Neural progenitor cell (in vitro differentiated cells): Measurements from ENCODE around the gene P2RX4. TPM values are rescaled to one million over a fixed set of nuclear protein-coding genes. Genes with fewer than 3 reads are reported as not detected.
A peak's percentile ranks its signal among the peaks of the same experiment; 100 is the strongest.

Source experiments
- DNase-seq: peaks from one replicate; pipeline ENCODE4 v3.0.0-alpha.2; 2016; ENCODE audit warnings: low spot score
- H2AFZ ChIP-seq: fragments of 200-600 bp; sonication (generic); replicated peaks from 2 replicates; pipeline ENCODE4 v1.6.1; 2016; ENCODE audit warnings: antibody characterized with exemption
- H3F3A ChIP-seq: fragments of 200-600 bp; sonication (generic); 2 replicates; pipeline ENCODE4 v1.6.1; 2016; ENCODE audit warnings: antibody characterized with exemption, low read depth
- H3K27ac ChIP-seq: fragments of 200-600 bp; sonication (generic); 2 replicates; pipeline ENCODE4 v1.5.1; 2016; ENCODE audit warnings: mild to moderate bottlenecking
- H3K27me3 ChIP-seq: fragments of 200-600 bp; sonication (generic); 2 replicates; pipeline ENCODE4 v1.6.1; 2016; ENCODE audit warnings: mild to moderate bottlenecking, moderate library complexity
- H3K36me3 ChIP-seq: fragments of 200-600 bp; sonication (generic); 2 replicates; pipeline ENCODE4 v1.5.1; 2016
- H3K4me1 ChIP-seq: fragments of 200-600 bp; sonication (generic); 2 replicates; pipeline ENCODE4 v1.6.1; 2016; ENCODE audit warnings: mixed run types
- H3K4me2 ChIP-seq: fragments of 200-600 bp; sonication (generic); 2 replicates; pipeline ENCODE4 v1.6.1; 2016
- H3K4me3 ChIP-seq: fragments of 200-600 bp; sonication (generic); 2 replicates; pipeline ENCODE4 v1.5.1; 2016
- H3K79me2 ChIP-seq: fragments of 200-600 bp; sonication (generic); 2 replicates; pipeline ENCODE4 v1.6.1; 2016; ENCODE audit warnings: low read depth
- H3K9ac ChIP-seq: fragments of 200-600 bp; sonication (generic); 2 replicates; pipeline ENCODE4 v1.6.1; 2016
- H3K9me3 ChIP-seq: fragments of 200-600 bp; sonication (generic); 2 replicates; pipeline ENCODE4 v1.5.1; 2016; ENCODE audit warnings: low read depth
- H4K20me1 ChIP-seq: fragments of 200-600 bp; sonication (generic); 2 replicates; pipeline ENCODE4 v1.6.1; 2016; ENCODE audit warnings: low read depth
- H3K27ac Mint-ChIP-seq: 3 replicates; pipeline ENCODE4 v1.8.0; 2021; ENCODE audit warnings: mixed read lengths
- H3K27me3 Mint-ChIP-seq: 2 replicates; pipeline ENCODE4 v1.8.0; 2022; ENCODE audit warnings: low read depth, mild to moderate bottlenecking, inconsistent platforms, moderate library complexity, mixed read lengths; ENCODE audit not compliant: insufficient read depth
- H3K36me3 Mint-ChIP-seq: 3 replicates; pipeline ENCODE4 v1.8.0; 2021; ENCODE audit warnings: mixed read lengths
- H3K4me1 Mint-ChIP-seq: 3 replicates; pipeline ENCODE4 v1.8.0; 2021; ENCODE audit warnings: mixed read lengths
- H3K4me3 Mint-ChIP-seq: 3 replicates; pipeline ENCODE4 v1.8.0; 2021; ENCODE audit warnings: mild to moderate bottlenecking, moderate library complexity, mixed read lengths
- H3K9me3 Mint-ChIP-seq: 3 replicates; pipeline ENCODE4 v1.8.0; 2020; ENCODE audit warnings: mixed read lengths
- EZH2 ChIP-seq: fragments of 200-600 bp; sonication (generic); IDR thresholded peaks from 2 replicates; pipeline ENCODE4 v1.6.1; 2017; ENCODE audit warnings: antibody characterized with exemption, mild to moderate bottlenecking, moderate library complexity
- EZH2phosphoT487 ChIP-seq: fragments of 200-600 bp; sonication (generic); IDR thresholded peaks from 2 replicates; pipeline ENCODE4 v1.6.1; 2017; ENCODE audit warnings: antibody characterized with exemption
- total RNA-seq: library from RNA; depleted of rRNA; stranded (reverse); fragments of >200 nt; gene quantifications from 2 replicates; pipeline ENCODE4 v1.2.3, GENCODE V29; 2015; ENCODE audit warnings: low replicate concordance
- TF ChIP-seq, protein P1 (sequence below): fragments of 200-600 bp; sonication (generic); IDR thresholded peaks from 2 replicates; pipeline ENCODE4 v1.5.1; 2017; ENCODE audit warnings: antibody characterized with exemption, mild to moderate bottlenecking

P2RX4 gene
- total RNA-seq, 1 donor from 2014 or later = 10.3 TPM

DNA sequence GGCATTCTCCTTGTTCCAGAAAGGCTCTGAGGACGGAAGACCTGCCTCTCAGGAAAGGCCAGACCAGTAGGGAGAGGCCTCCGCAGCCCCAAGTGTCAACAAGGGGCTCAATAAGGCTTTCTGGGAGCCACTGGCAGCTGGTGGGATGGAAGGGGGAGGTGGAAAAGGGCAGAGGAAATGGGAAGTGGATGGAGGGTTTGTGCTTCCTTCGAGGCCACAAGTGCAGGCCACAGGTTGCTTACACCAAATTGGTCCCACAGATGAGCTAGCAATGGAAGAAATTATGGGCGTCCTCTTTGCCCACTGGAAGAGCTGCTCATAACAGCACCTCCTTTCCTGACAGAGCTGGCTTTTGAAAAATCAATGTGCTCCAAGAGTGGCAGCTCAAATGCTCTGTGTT is 28.2 kb downstream of the P2RX4 start:
- Mint-ChIP-seq H3K27me3 (no peaks in the 10 kb centered on the region), H3K9me3 (no peaks in the 10 kb centered on the region), H3K27ac (no peak overlapping the region), H3K4me3 (no peak overlapping the region), H3K36me3 (peaks cover 6% of the 10 kb centered on the region), H3K4me1 (peaks cover 23% of the 10 kb centered on the region)
- Histone ChIP-seq H3K4me2 (peak overlapping the region; percentile 40), H3K27me3 (no peaks in the 10 kb centered on the region), H3F3A (peaks cover 26% of the 10 kb centered on the region), H3K4me3 (no peak overlapping the region), H3K79me2 (no peaks in the 10 kb centered on the region), H3K36me3 (no peaks in the 10 kb centered on the region), H3K9ac (no peak overlapping the region), H3K9me3 (no peaks in the 10 kb centered on the region), H4K20me1 (no peaks in the 10 kb centered on the region), H3K4me1 (peaks cover 32% of the 10 kb centered on the region), H2AFZ (no peak overlapping the region), H3K27ac (peak overlapping the region; percentile 85)
- TF ChIP-seq, protein P1, sequence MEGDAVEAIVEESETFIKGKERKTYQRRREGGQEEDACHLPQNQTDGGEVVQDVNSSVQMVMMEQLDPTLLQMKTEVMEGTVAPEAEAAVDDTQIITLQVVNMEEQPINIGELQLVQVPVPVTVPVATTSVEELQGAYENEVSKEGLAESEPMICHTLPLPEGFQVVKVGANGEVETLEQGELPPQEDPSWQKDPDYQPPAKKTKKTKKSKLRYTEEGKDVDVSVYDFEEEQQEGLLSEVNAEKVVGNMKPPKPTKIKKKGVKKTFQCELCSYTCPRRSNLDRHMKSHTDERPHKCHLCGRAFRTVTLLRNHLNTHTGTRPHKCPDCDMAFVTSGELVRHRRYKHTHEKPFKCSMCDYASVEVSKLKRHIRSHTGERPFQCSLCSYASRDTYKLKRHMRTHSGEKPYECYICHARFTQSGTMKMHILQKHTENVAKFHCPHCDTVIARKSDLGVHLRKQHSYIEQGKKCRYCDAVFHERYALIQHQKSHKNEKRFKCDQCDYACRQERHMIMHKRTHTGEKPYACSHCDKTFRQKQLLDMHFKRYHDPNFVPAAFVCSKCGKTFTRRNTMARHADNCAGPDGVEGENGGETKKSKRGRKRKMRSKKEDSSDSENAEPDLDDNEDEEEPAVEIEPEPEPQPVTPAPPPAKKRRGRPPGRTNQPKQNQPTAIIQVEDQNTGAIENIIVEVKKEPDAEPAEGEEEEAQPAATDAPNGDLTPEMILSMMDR = no peak
- no peak for DNase-seq

DNA sequence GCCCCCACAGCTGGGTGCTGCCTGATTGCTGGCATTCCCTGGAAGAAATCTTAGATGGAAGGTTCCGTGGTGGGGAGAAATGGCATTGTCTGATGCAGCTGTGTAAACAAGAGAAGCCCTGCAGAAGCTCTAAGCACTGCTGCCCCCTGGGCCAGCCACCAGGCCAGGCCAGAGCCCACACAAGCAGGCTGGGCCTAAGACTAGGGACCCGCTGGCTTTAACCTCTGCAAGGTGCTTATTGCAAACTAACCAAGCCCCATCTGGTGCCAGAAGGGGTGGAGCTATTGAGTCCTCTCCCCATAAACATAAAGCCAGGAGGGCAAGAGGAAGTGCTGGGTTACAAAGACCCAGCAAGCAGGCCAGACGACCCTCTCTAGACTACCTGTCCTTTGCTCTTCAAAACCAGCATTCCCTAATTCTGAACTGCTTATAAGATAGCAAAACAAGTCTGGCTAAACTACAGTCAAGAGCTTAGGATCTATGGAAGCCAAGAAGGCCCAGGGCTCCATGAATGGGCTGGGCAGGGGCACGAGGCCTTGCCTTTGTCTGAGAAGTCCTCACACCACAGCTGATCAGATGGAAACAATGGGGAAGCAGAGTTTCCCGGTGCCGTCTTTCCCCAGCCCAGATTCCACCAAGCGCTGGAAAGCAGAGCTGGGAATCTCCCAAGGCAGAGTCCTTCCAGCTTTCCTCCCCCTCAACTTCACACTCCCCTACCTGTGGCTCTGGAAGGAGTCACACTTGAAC is 28.8 kb downstream of the P2RX4 start:
- Mint-ChIP-seq H3K27me3 (no peaks in the 10 kb centered on the region), H3K4me1 (peaks cover 23% of the 10 kb centered on the region), H3K4me3 (no peak overlapping the region), H3K27ac (no peak overlapping the region), H3K9me3 (no peaks in the 10 kb centered on the region), H3K36me3 (peaks cover 13% of the 10 kb centered on the region)
- DNase-seq = peak; percentile 67
- H3K4me1 ChIP-seq = peaks cover 32% of the 10 kb centered on the region
- no peak overlapping the region for H3K9ac ChIP-seq
- no peak overlapping the region for H3K4me3 ChIP-seq
- TF ChIP-seq, protein P1 = peak; percentile 14
- TF ChIP-seq EZH2 = no peak
- no peak for TF ChIP-seq EZH2phosphoT487
- H3K9me3 ChIP-seq = no peaks in the 10 kb centered on the region
- H3K27me3 ChIP-seq = no peaks in the 10 kb centered on the region
- peak overlapping the region; percentile 85 for H3K27ac ChIP-seq
- no peaks in the 10 kb centered on the region for H3K79me2 ChIP-seq
- peaks cover 26% of the 10 kb centered on the region for H3F3A ChIP-seq
- H2AFZ ChIP-seq = no peak overlapping the region
- H4K20me1 ChIP-seq = no peaks in the 10 kb centered on the region
- no peaks in the 10 kb centered on the region for H3K36me3 ChIP-seq
- H3K4me2 ChIP-seq = peak overlapping the region; percentile 40

DNA sequence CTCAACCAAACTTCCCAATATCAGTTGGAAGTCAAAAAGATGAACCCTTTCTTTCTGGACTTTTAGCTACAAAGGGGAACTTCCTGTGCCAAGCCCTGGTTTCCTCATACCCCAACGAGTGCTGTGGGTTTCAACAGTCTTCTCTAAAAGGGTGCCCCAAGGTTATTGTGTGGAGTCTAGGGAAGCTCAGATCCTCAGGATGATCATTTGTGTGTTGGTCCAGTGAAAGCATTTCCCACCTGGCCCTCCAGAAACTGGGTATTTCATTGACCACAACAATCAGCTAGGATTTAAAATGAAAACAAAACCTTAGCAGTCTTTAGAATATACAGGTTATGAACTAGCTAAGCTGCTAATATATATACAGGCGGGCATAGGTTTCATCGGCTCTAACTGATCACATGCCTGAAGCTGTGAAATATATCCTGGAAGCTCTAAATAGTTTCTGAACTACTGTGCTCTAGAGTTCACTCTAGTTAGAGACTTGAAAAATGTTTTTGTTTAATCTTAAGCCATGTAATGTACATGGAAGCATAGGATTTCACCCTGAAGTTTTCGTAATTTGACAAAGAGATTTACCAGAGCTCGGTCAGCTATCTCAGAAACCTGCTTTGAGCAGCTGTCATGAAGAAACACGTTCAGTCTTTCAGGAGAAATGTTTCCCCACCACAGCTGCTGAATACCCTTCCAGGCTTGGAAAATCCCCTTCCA is 29.6 kb downstream of the P2RX4 start:
- H3K4me3 ChIP-seq = no peak overlapping the region
- H2AFZ ChIP-seq = no peak overlapping the region
- no peaks in the 10 kb centered on the region for H4K20me1 ChIP-seq
- H3K4me2 ChIP-seq = peak overlapping the region; percentile 40
- no peaks in the 10 kb centered on the region for H3K79me2 ChIP-seq
- no peaks in the 10 kb centered on the region for H3K36me3 ChIP-seq
- DNase-seq = no peak
- TF ChIP-seq, protein P1 = no peak
- TF ChIP-seq EZH2 (no peak), EZH2phosphoT487 (no peak)
- peaks cover 15% of the 10 kb centered on the region for H3K36me3 Mint-ChIP-seq
- peak overlapping the region; percentile 50 for H3K27ac Mint-ChIP-seq
- peaks cover 26% of the 10 kb centered on the region for H3F3A ChIP-seq
- no peaks in the 10 kb centered on the region for H3K27me3 Mint-ChIP-seq
- peaks cover 32% of the 10 kb centered on the region for H3K4me1 ChIP-seq
- H3K27me3 ChIP-seq = no peaks in the 10 kb centered on the region
- H3K27ac ChIP-seq = peak overlapping the region; percentile 85
- H3K9ac ChIP-seq = no peak overlapping the region
- H3K9me3 ChIP-seq = no peaks in the 10 kb centered on the region
- no peak overlapping the region for H3K4me3 Mint-ChIP-seq
- no peaks in the 10 kb centered on the region for H3K9me3 Mint-ChIP-seq
- H3K4me1 Mint-ChIP-seq = peaks cover 23% of the 10 kb centered on the region
